Liver (tissue), 9 donors: ENCODE measurements around the gene WDR1. TPM values are rescaled to one million over a fixed set of nuclear protein-coding genes. Genes with fewer than 3 reads are reported as not detected.

Source experiments
- DNase-seq: peaks from one replicate; pipeline ENCODE4 v3.0.0-alpha.2; 2017; ENCODE audit warnings: low spot score
- H3K27ac ChIP-seq, 2 donors: one replicate each; pipeline ENCODE4 v1.7.0; 2013; ENCODE audit warnings: inconsistent platforms in 2 of 2, low read length in 2 of 2, control low read depth in 1 of 2, low read depth in 1 of 2, mild to moderate bottlenecking in 1 of 2
- H3K27me3 ChIP-seq, 4 donors: one replicate each; pipeline versions ENCODE4 v1.6.1 to v1.7.0; 2013; ENCODE audit warnings: low read length in 3 of 4, inconsistent platforms in 1 of 4, mild to moderate bottlenecking in 1 of 4, moderate library complexity in 1 of 4; ENCODE audit not compliant: control insufficient read depth in 4 of 4, insufficient read depth in 4 of 4
- H3K36me3 ChIP-seq, 4 donors: one replicate each; pipeline versions ENCODE4 v1.6.1 to v1.7.0; 2013; ENCODE audit warnings: low read length in 3 of 4, mild to moderate bottlenecking in 3 of 4, low read depth in 1 of 4, moderate library complexity in 1 of 4; ENCODE audit not compliant: control insufficient read depth in 4 of 4, insufficient read depth in 3 of 4
- H3K4me1 ChIP-seq, 4 donors: one replicate each; pipeline versions ENCODE4 v1.6.1 to v1.7.0; 2013; ENCODE audit warnings: low read length in 3 of 4, mild to moderate bottlenecking in 3 of 4, moderate library complexity in 1 of 4; ENCODE audit not compliant: control insufficient read depth in 4 of 4, insufficient read depth in 4 of 4
- H3K4me3 ChIP-seq, 3 donors: one replicate each; pipeline versions ENCODE4 v1.6.1 to v1.7.0; 2013; ENCODE audit warnings: low read length in 3 of 3, control low read depth in 1 of 3, low read depth in 1 of 3, mild to moderate bottlenecking in 1 of 3
- H3K9ac ChIP-seq, 2 donors: one replicate each; pipeline ENCODE4 v1.7.0; 2013; ENCODE audit warnings: low read length in 2 of 2, mild to moderate bottlenecking in 2 of 2, moderate library complexity in 2 of 2, control low read depth in 1 of 2, low read depth in 1 of 2
- H3K9me3 ChIP-seq, 4 donors: one replicate each; pipeline versions ENCODE4 v1.6.1 to v1.7.0; 2013; ENCODE audit warnings: low read length in 3 of 4; ENCODE audit not compliant: control insufficient read depth in 4 of 4
- CTCF ChIP-seq: fragments of 150-350 bp; IDR thresholded peaks from 2 replicates; pipeline ENCODE4 v1.5.1; 2017; ENCODE audit warnings: improper control_type of control experiment, low read depth, low read length; ENCODE audit not compliant: missing input control
- EGR1 ChIP-seq, 2 donors: IDR thresholded peaks; 2 replicates each; pipeline ENCODE4 v1.6.1; 2016 to 2018; ENCODE audit warnings: antibody characterized with exemption in 2 of 2, low read depth in 2 of 2
- FOXA1 ChIP-seq: IDR thresholded peaks from 2 replicates; pipeline ENCODE4 v1.6.1; 2016; ENCODE audit warnings: antibody characterized with exemption
- FOXA2 ChIP-seq: IDR thresholded peaks from 2 replicates; pipeline ENCODE4 v1.6.1; 2016; ENCODE audit warnings: antibody characterized with exemption
- GABPA ChIP-seq, 2 donors: IDR thresholded peaks in 1 of 2; conservative IDR thresholded peaks in 1 of 2; 2 replicates each; pipeline ENCODE4 v1.6.1; 2016; ENCODE audit warnings: antibody characterized with exemption in 2 of 2, mild to moderate bottlenecking in 1 of 2, moderate library complexity in 1 of 2
- HNF4A ChIP-seq, 2 donors: conservative IDR thresholded peaks; 2 replicates each; pipeline ENCODE4 v1.6.1; 2016; ENCODE audit warnings: antibody characterized with exemption in 2 of 2, mild to moderate bottlenecking in 2 of 2
- HNF4G ChIP-seq: IDR thresholded peaks from 2 replicates; pipeline ENCODE4 v1.6.1; 2016; ENCODE audit warnings: antibody characterized with exemption
- JUND ChIP-seq, 2 donors: IDR thresholded peaks; 2 replicates each; pipeline ENCODE4 v1.6.1; 2016; ENCODE audit warnings: antibody characterized with exemption in 2 of 2
- NR2F2 ChIP-seq: IDR thresholded peaks from 2 replicates; pipeline ENCODE4 v1.6.1; 2016; ENCODE audit warnings: antibody characterized with exemption
- RAD21 ChIP-seq, 2 donors: IDR thresholded peaks; 2 replicates each; pipeline ENCODE4 v1.6.1; 2016; ENCODE audit warnings: antibody characterized with exemption in 2 of 2, mild to moderate bottlenecking in 2 of 2
- RXRA ChIP-seq, 2 donors: IDR thresholded peaks; 2 replicates each; pipeline ENCODE4 v1.6.1; 2017 to 2018; ENCODE audit warnings: antibody characterized with exemption in 2 of 2, mild to moderate bottlenecking in 1 of 2
- SP1 ChIP-seq: IDR thresholded peaks from 2 replicates; pipeline ENCODE4 v1.6.1; 2018; ENCODE audit warnings: antibody characterized with exemption, mild to moderate bottlenecking
- TAF1 ChIP-seq: conservative IDR thresholded peaks from 2 replicates; pipeline ENCODE4 v1.6.1; 2016; ENCODE audit warnings: antibody characterized with exemption, mild to moderate bottlenecking
- YY1 ChIP-seq: IDR thresholded peaks from 2 replicates; pipeline ENCODE4 v1.6.1; 2016; ENCODE audit warnings: antibody characterized with exemption, mild to moderate bottlenecking
- ZBTB33 ChIP-seq: IDR thresholded peaks from 2 replicates; pipeline ENCODE4 v1.6.1; 2016; ENCODE audit warnings: antibody characterized with exemption
- WGBS: extraction: QIAGEN DNeasy Blood & Tissue Kit; methylation state at CpG from one replicate; pipeline ENCODE4 v1.1.7; 2013; 5-methylcytosine and 5-hydroxymethylcytosine counted together
- polyA plus RNA-seq, 2 donors: library from polyadenylated mRNA; stranded (reverse) in 1 of 2; unstranded in 1 of 2; fragments of 200-250 nt in 1 of 2; fragments of >200 nt in 1 of 2; fragmentation: Nextera tagmentation in 1 of 2; extraction: Ambion mirVana in 1 of 2; gene quantifications; one replicate each; pipeline versions ENCODE4 v1.2.1 to v1.2.3, GENCODE V29; 2013 to 2015
- total RNA-seq, 2 donors: library from RNA; depleted of rRNA; stranded (reverse); fragments of >200 nt; gene quantifications; one replicate each; pipeline ENCODE4 v1.2.3, GENCODE V29; 2014
- TF ChIP-seq, protein P1 (sequence below): IDR thresholded peaks from 2 replicates; pipeline ENCODE4 v1.6.1; 2016; ENCODE audit warnings: antibody characterized with exemption
- TF ChIP-seq, protein P2 (sequence below): IDR thresholded peaks from 2 replicates; pipeline ENCODE4 v1.6.1; 2016; ENCODE audit warnings: antibody characterized with exemption, mild to moderate bottlenecking
- donor health status: healthy.
- donor health status: healthy.
- donor health status: healthy.
- donor health status: healthy.
- donor health status: healthy.

Gene WDR1
- total and polyA plus RNA-seq, 4 donors: 31.1 to 97.4 (median 65.7) TPM

DNA sequence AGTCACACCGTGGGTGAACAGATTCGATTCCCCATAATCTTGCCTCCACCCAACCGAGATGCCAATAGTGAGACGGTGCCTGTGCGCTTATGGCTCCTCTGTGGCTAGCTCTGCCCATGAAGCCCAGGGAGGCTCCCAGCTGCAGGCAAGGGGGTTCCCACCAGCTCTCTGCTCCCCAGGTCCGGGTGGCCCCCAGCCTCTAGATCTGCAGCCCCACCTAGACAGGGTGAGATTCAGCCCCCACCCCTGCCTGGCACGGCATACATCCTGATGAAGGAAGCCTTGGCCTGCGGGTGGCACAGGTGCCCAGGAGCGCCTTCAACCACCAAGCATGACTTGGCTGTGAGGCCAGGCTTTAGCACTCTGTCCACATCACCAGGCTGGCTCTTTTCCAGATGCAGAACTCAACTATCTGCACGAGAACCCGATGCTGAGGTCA lies 40.6 kb downstream of the WDR1 start (continued):
- TF ChIP-seq JUND (IDR thresholded peaks at IDR 0.05): no peak

DNA sequence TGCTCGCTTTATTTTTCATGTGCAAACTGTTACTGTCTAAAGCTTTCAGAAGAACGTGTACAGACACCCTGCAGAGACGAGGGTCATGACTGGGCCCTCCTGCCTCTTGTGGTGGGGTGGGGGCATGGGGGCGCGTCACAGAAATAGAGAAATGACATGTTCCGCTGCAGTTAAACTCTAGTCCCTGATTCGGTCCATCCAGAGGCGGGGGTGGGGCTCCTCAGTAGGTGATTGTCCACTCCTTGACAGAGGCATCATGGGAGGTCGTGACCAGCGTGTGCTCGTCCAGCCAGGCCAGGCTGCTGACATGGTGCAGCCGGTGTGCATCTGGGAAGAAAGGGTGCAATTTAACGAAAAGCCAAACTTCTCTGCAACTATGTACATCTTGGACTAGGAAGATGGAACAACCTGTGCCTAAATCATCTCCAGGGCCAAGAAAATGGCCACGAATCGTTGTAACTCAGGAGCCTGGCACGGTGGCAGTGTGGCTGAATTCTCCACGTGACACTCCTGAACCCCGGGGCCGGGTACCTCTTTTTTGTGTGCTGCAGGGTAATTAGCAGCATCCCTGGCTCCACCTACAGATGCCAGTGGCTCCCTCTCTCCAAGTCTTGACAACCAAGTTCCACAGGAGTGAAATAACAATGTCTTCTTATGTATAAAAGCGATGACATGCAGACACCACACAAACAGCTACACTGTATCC lies 41.3 kb downstream of the WDR1 start:
- 91% methylated on average over 20 of the region's 20 CpGs for WGBS
- Histone ChIP-seq H3K9ac (no peak overlapping the region), H3K36me3 (peaks cover 12 to 58% (median 31%) of the 10 kb centered on the region in 4 donors), H3K27ac (no peak overlapping the region), H3K27me3 (no peaks in the 10 kb centered on the region), H3K4me1 (peaks cover 0 to 8% (median 0%) of the 10 kb centered on the region in 4 donors), H3K9me3 (no peaks in the 10 kb centered on the region), H3K4me3 (no peak overlapping the region)
- DNase-seq: no peak
- TF ChIP-seq NR2F2 (no peak), JUND (IDR thresholded peaks at IDR 0.05) (no peak), RXRA (IDR thresholded peaks at IDR 0.05) (no peak), RAD21 (IDR thresholded peaks at IDR 0.05) (no peak), GABPA (IDR thresholded peaks at IDR 0.05 in 1 of 2, conservative IDR thresholded peaks at IDR 0.05 in 1 of 2) (no peak), YY1 (no peak), HNF4G (no peak), HNF4A (conservative IDR thresholded peaks at IDR 0.05) (no peak), TAF1 (no peak), CTCF (no peak), FOXA2 (no peak), EGR1 (IDR thresholded peaks at IDR 0.05; ENCODE audit: low read depth in 2 of 2) (no peak), FOXA1 (no peak), ZBTB33 (no peak), SP1 (no peak)
- TF ChIP-seq, protein P1, sequence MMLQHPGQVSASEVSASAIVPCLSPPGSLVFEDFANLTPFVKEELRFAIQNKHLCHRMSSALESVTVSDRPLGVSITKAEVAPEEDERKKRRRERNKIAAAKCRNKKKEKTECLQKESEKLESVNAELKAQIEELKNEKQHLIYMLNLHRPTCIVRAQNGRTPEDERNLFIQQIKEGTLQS: no peak
- TF ChIP-seq, protein P2, sequence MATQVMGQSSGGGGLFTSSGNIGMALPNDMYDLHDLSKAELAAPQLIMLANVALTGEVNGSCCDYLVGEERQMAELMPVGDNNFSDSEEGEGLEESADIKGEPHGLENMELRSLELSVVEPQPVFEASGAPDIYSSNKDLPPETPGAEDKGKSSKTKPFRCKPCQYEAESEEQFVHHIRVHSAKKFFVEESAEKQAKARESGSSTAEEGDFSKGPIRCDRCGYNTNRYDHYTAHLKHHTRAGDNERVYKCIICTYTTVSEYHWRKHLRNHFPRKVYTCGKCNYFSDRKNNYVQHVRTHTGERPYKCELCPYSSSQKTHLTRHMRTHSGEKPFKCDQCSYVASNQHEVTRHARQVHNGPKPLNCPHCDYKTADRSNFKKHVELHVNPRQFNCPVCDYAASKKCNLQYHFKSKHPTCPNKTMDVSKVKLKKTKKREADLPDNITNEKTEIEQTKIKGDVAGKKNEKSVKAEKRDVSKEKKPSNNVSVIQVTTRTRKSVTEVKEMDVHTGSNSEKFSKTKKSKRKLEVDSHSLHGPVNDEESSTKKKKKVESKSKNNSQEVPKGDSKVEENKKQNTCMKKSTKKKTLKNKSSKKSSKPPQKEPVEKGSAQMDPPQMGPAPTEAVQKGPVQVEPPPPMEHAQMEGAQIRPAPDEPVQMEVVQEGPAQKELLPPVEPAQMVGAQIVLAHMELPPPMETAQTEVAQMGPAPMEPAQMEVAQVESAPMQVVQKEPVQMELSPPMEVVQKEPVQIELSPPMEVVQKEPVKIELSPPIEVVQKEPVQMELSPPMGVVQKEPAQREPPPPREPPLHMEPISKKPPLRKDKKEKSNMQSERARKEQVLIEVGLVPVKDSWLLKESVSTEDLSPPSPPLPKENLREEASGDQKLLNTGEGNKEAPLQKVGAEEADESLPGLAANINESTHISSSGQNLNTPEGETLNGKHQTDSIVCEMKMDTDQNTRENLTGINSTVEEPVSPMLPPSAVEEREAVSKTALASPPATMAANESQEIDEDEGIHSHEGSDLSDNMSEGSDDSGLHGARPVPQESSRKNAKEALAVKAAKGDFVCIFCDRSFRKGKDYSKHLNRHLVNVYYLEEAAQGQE: no peak
